Activated CD4-positive, alpha-beta T cell treated with anti-CD3 and anti-CD28 coated beads, Interleukin-2, amount 10 ng/mL, durations not matched to agents 24 days and 14 days (primary cell): ENCODE data around the gene TIAM2. TPM values are rescaled to one million over a fixed set of nuclear protein-coding genes. Genes with fewer than 3 reads are reported as not detected.

Experiments
- DNase-seq: peaks from one replicate; pipeline ENCODE4 v3.0.0; 2022
- H3K27ac Mint-ChIP-seq: one replicate; pipeline ENCODE4 v1.8.0; 2022; ENCODE audit warnings: mild to moderate bottlenecking, mixed read lengths
- H3K27me3 Mint-ChIP-seq: one replicate; pipeline ENCODE4 v1.8.0; 2022; ENCODE audit warnings: mixed read lengths
- H3K36me3 Mint-ChIP-seq: one replicate; pipeline ENCODE4 v1.8.0; 2022; ENCODE audit warnings: low read depth, mild to moderate bottlenecking, mixed read lengths
- H3K4me1 Mint-ChIP-seq: one replicate; pipeline ENCODE4 v1.8.0; 2021; ENCODE audit warnings: mixed read lengths
- H3K4me3 Mint-ChIP-seq: one replicate; pipeline ENCODE4 v1.8.0; 2022; ENCODE audit warnings: mild to moderate bottlenecking, moderate library complexity, mixed read lengths
- H3K9me3 Mint-ChIP-seq: one replicate; pipeline ENCODE4 v1.8.0; 2021; ENCODE audit warnings: mixed read lengths
- intact Hi-C: fragments of 100-400 bp; cut with micrococcal nuclease; formaldehyde crosslinking; loops from one replicate; pipeline ENCODE4 v1.15.1; 2023
- total RNA-seq: library from RNA; stranded (reverse); gene quantifications from 2 replicates; pipeline ENCODE4 v1.2.3, GENCODE V29; 2022

The TIAM2 gene
- total RNA-seq, 1 donor from 2014 or later: 86.9 TPM

- DNase-seq: no peak
These were observed 27.6 kb downstream of the TIAM2 start for GRCh38 chr6:155022721-155023120.

GRCh38 chr6:155023717-155024116, 28.6 kb downstream of the TIAM2 start:
- H3K4me3 Mint-ChIP-seq: no peak overlapping the region
- intact Hi-C loops: no loop called here
- peaks cover 3% of the 10 kb centered on the region for H3K27me3 Mint-ChIP-seq
- H3K4me1 Mint-ChIP-seq: peaks cover 5% of the 10 kb centered on the region
- no peaks in the 10 kb centered on the region for H3K36me3 Mint-ChIP-seq
- H3K27ac Mint-ChIP-seq: no peak overlapping the region
- no peaks in the 10 kb centered on the region for H3K9me3 Mint-ChIP-seq
- no peak for DNase-seq

More at GRCh38 chr6:155022721-155023120, 27.6 kb downstream of the TIAM2 start:
- no peak overlapping the region for H3K27ac Mint-ChIP-seq
- peaks cover 3% of the 10 kb centered on the region for H3K27me3 Mint-ChIP-seq
- H3K4me3 Mint-ChIP-seq: no peak overlapping the region
- no peaks in the 10 kb centered on the region for H3K36me3 Mint-ChIP-seq
- no peaks in the 10 kb centered on the region for H3K9me3 Mint-ChIP-seq
- H3K4me1 Mint-ChIP-seq: peaks cover 5% of the 10 kb centered on the region
- intact Hi-C loops: no loop called here

GRCh38 chr6:155024391-155025027, 29.4 kb downstream of the TIAM2 start:
- no peak for DNase-seq
- Mint-ChIP-seq H3K4me3 (no peak overlapping the region), H3K9me3 (no peaks in the 10 kb centered on the region), H3K27ac (no peak overlapping the region), H3K27me3 (peaks cover 3% of the 10 kb centered on the region), H3K4me1 (peaks cover 5% of the 10 kb centered on the region), H3K36me3 (no peaks in the 10 kb centered on the region)
- intact Hi-C loops: no loop called here

GRCh38 chr6:155026022-155026705, 31.0 kb downstream of the TIAM2 start:
- Mint-ChIP-seq H3K27me3 (peaks cover 3% of the 10 kb centered on the region), H3K4me3 (no peak overlapping the region), H3K36me3 (no peaks in the 10 kb centered on the region), H3K4me1 (peaks cover 11% of the 10 kb centered on the region), H3K27ac (no peak overlapping the region), H3K9me3 (no peaks in the 10 kb centered on the region)
- no peak for DNase-seq
- intact Hi-C loops: no loop called here

- H3K36me3 Mint-ChIP-seq: no peaks in the 10 kb centered on the region
- peaks cover 3% of the 10 kb centered on the region for H3K27me3 Mint-ChIP-seq
- H3K4me3 Mint-ChIP-seq: no peak overlapping the region
- H3K4me1 Mint-ChIP-seq: peaks cover 11% of the 10 kb centered on the region
- DNase-seq: no peak
- H3K27ac Mint-ChIP-seq: no peak overlapping the region
- intact Hi-C loops: no loop called here
- no peaks in the 10 kb centered on the region for H3K9me3 Mint-ChIP-seq
These were observed 31.6 kb downstream of the TIAM2 start for GRCh38 chr6:155026706-155027045.

- no peak for DNase-seq
- Mint-ChIP-seq H3K27ac (no peak overlapping the region), H3K4me3 (no peak overlapping the region), H3K27me3 (peaks cover 3% of the 10 kb centered on the region), H3K4me1 (peaks cover 11% of the 10 kb centered on the region), H3K36me3 (no peaks in the 10 kb centered on the region), H3K9me3 (no peaks in the 10 kb centered on the region)
- intact Hi-C loops: no loop called here
These were observed 35.1 kb downstream of the TIAM2 start for GRCh38 chr6:155030148-155030720.

GRCh38 chr6:155031091-155031490, 36.0 kb downstream of the TIAM2 start:
- Mint-ChIP-seq H3K4me3 (no peak overlapping the region), H3K9me3 (no peaks in the 10 kb centered on the region), H3K27me3 (peaks cover 2% of the 10 kb centered on the region), H3K27ac (no peak overlapping the region), H3K36me3 (no peaks in the 10 kb centered on the region), H3K4me1 (peaks cover 11% of the 10 kb centered on the region)
- no peak for DNase-seq
- intact Hi-C loops: no loop called here

GRCh38 chr6:155033021-155033791, 38.1 kb downstream of the TIAM2 start:
- DNase-seq: no peak
- H3K27ac Mint-ChIP-seq: no peak overlapping the region
- H3K4me3 Mint-ChIP-seq: no peak overlapping the region
- no peaks in the 10 kb centered on the region for H3K9me3 Mint-ChIP-seq
- H3K36me3 Mint-ChIP-seq: no peaks in the 10 kb centered on the region
- peaks cover 12% of the 10 kb centered on the region for H3K4me1 Mint-ChIP-seq
- peaks cover 2% of the 10 kb centered on the region for H3K27me3 Mint-ChIP-seq
- intact Hi-C loops: no loop called here

GRCh38 chr6:155036907-155037306, 41.8 kb downstream of the TIAM2 start:
- Mint-ChIP-seq H3K27me3 (peaks cover 5% of the 10 kb centered on the region), H3K4me3 (no peak overlapping the region), H3K36me3 (no peaks in the 10 kb centered on the region), H3K9me3 (no peaks in the 10 kb centered on the region), H3K4me1 (peaks cover 7% of the 10 kb centered on the region), H3K27ac (no peak overlapping the region)
- intact Hi-C loops: no loop called here
- DNase-seq: no peak

- intact Hi-C loops: no loop called here
- Mint-ChIP-seq H3K27ac (no peak overlapping the region), H3K9me3 (no peaks in the 10 kb centered on the region), H3K27me3 (peaks cover 3% of the 10 kb centered on the region), H3K36me3 (no peaks in the 10 kb centered on the region), H3K4me3 (no peak overlapping the region), H3K4me1 (peaks cover 7% of the 10 kb centered on the region)
- DNase-seq: no peak
These were observed 43.0 kb downstream of the TIAM2 start for GRCh38 chr6:155038104-155038503.

GRCh38 chr6:155038527-155038926, 43.4 kb downstream of the TIAM2 start:
- H3K27ac Mint-ChIP-seq: no peak overlapping the region
- H3K36me3 Mint-ChIP-seq: no peaks in the 10 kb centered on the region
- DNase-seq: no peak
- H3K9me3 Mint-ChIP-seq: no peaks in the 10 kb centered on the region
- peaks cover 3% of the 10 kb centered on the region for H3K27me3 Mint-ChIP-seq
- H3K4me1 Mint-ChIP-seq: peaks cover 7% of the 10 kb centered on the region
- intact Hi-C loops: no loop called here
- H3K4me3 Mint-ChIP-seq: no peak overlapping the region

- Mint-ChIP-seq H3K9me3 (no peaks in the 10 kb centered on the region), H3K27me3 (peaks cover 3% of the 10 kb centered on the region), H3K27ac (no peak overlapping the region), H3K4me3 (no peak overlapping the region), H3K4me1 (peaks cover 12% of the 10 kb centered on the region), H3K36me3 (no peaks in the 10 kb centered on the region)
- no peak for DNase-seq
- intact Hi-C loops: no loop called here
These were observed 44.5 kb downstream of the TIAM2 start for GRCh38 chr6:155039618-155040017.

GRCh38 chr6:155040154-155040553, 45.0 kb downstream of the TIAM2 start:
- H3K36me3 Mint-ChIP-seq: no peaks in the 10 kb centered on the region
- no peak for DNase-seq
- H3K4me3 Mint-ChIP-seq: no peak overlapping the region
- H3K27ac Mint-ChIP-seq: no peak overlapping the region
- H3K9me3 Mint-ChIP-seq: no peaks in the 10 kb centered on the region
- peaks cover 3% of the 10 kb centered on the region for H3K27me3 Mint-ChIP-seq
- peaks cover 12% of the 10 kb centered on the region for H3K4me1 Mint-ChIP-seq
- intact Hi-C loops: no loop called here
